ENCODE data around the gene XYLT1.
"Not testable (repeated sequence)": the region's sequence is repeated elsewhere in the genome, so short reads cannot be mapped to it uniquely, and the experiment has no call there.

The XYLT1 gene

DNA sequence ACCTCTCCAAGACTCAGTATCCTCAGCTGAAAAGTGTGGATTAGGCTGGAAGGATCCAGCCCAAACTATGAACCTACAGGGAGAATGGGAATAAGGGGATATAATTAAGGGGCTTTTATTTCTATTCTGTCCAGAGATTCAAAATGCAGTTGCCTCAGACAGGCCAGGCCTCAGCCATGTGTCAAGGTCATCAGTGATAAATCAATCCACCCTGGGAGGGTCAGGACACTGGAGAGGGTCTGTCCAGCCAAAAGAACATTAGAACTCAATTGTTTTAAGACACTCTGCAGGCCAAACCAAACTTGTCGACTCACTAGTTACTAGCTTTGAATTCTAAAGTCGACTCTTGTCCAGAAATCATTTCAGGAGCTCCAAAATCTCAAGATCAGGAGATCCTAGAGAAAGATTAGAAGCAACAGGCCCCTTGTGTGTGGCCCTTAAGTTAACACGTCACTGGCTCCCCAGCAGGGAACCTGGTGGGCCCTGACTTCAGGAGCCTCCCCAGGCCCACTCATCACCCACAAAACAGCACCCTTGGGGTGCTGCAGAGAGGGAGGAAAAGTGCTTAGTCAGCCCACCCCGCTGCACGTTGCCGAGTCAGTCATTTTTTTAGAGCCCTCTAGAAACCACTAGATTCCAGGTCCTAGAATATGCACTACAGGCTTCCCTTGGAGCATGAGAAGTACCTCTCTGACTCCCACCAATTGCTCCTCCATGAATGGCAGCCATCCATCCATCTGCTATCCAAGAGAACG is 156.8 kb downstream of the XYLT1 start:
- no peak for DNase-seq

DNA sequence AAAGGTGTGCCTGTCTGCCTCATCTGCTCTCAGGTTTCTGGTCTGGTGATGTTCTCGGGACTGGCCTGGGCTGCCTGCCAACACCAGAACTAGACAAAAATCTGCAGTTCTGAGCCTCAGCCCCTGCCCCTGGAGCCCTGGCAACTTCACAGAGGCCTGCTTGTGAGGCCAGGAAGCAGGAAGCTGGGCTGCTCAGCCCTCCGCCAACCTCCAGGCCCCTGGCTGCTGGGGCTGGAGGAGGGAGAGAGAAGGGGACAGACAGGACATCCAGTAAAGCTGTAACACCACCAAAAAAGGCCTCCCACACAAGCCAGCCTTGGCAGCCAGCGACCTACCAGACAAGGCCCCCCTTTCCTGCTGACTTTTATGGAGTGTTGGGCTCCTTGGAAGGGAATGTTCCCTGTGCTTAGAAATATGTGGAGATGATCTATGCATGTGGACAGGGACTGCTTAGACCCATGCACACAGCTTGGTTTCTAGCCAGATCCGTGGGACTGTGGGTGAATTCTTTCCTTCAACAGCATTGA is 157.6 kb downstream of the XYLT1 start:
- DNase-seq = peak in 48 of 58 donors; percentile 8 to 76 (median 40)

- DNase-seq = no peak
These were observed 158.6 kb downstream of the XYLT1 start for GRCh38 chr16:17312094-17312710.

DNA sequence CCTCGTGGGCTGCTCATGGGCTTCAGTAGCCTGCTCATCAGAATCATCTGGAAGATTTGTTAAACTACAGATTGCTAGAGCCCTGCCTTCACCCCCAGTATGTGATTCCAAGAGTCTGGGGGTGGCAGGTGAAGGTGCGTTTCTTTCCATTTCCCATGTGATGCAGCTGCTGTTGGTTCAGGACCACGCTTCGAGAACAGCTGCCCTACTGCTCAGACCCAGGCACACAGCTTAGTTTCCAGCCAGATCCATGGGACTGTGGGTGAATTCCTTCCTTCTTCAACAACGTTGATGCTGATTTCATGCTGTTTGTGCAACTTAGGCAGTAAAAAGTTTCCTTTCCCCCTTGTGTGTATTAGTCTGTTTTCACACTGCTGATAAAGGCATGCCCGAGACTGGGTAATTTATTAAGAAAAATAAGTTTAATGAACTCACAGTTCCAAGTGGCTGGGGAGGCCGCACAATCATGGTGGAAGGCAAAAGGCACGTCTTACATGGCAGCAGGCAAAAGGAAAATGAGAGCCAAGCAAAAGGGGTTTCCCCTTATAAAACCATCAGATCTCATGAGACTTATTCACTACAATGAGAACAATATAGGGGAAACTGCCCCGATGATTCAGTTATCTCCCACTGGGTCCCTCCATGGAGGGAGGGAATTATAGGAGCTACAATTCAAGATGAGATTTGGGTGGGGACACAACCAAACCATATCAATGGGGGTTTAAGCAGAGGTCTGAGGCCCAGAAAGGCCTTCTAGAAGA is 159.2 kb downstream of the XYLT1 start:
- no peak for DNase-seq

DNA sequence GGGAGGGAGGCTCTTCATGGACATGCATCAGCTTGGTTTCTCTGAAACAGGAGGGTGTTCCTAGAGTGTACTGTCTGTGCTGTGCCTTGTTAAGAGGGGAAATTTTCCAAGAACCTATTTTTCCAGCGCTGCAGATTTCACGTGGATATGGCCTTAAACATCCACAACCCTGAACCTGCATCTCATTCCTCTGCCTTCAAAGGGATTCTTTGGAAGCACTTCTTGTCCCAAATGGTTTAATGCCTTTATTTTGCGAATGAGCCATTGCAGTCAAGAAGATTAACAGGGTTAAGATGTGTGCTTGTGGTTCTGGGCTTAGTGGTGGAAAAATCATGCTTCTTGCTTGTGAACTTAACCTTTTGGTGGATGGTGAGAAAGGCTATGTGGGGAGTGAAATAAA is 161.2 kb downstream of the XYLT1 start:
- DNase-seq = no peak

- no peak for DNase-seq
These were observed 162.6 kb downstream of the XYLT1 start for GRCh38 chr16:17308186-17308585.

DNA sequence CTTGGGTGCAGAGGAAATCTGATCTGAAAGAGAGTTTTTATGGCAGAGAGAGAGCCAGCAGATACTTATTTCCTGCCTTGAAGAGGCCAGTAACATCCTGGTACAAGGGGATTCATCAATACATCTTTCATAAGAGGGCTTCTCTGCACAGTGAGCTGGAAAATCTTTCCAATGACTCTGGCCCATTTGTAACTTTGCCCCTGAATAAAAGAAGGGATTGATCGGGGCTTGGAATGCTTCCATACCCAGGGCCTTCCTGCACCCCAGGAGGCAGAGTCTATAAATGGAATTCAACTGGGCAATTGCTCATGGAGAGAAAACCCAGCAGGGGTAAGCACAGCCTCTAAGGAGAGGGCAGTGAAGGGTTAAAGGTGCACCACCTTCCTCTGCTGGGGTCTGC is 163.3 kb downstream of the XYLT1 start:
- peak in 1 of 58 donors; percentile 7 for DNase-seq

DNA sequence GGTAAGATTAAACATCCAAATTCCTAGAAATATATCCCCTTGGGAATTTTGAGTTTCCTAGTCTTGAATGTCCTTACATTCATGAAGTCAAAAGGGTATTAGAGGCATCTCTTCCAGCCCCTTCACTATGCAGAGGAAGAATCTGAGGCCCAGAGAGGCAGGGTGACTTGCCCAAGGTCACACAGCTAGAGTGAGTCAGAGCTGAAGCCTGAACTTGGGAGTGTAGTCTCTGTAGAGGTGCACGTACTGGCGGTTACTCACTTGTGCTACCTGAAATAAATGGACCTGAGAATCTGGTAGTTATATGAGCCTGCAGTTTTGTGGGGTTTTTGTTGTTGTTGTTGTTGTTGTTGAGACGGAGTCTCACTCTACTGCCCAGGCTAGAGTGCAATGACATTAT is 164.0 kb downstream of the XYLT1 start:
- DNase-seq = no peak

DNA sequence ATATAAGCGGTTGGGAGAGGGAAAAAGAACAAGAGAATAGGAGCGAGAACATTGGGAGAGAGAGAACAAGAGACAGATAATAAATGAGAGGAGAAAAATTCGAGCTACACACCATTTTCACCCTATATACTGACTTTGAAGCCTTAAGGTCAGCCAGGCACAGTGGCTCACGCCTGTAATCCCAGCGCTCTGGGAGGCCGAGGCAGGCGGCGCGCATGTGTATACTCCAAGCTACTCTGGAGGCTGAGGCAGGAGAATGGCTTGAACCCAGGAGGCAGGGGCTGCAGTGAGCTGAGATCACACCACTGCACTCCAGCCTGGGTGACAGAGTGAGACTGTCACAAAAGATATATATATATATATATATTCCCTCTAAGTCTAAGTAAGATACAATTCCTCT is 164.5 kb downstream of the XYLT1 start:
- DNase-seq = not testable (repeated sequence)

- DNase-seq = no peak
These were observed 165.1 kb downstream of the XYLT1 start for GRCh38 chr16:17305694-17306093.

DNA sequence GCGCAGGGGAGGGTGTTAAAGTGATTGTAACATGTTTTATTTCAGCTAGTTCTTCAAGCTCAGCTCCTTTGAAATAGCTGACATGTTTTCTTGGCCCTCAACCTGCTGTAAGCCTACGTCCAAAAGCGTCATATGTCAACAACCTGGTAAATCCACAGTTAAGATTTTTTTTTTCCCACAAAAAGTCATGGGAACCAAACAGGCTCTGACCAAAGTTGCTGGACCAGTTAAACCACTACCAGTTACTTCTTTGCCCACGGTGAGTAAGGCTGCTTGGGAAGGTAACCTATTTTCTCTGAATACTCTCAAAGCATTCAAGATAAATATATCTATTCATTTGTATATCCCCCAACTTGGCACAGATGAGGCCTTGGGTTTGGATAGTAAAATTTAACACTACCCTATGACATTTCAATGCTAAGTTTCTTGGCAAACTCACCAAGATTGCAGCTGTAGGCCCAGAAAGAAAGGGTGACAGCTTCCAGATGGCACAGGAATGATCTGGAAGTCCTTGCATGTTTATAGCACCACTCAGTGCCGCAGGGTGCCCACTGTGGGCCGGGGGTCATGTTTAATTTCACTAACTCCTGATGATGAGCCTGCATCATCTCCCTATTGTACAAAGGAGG is 166.2 kb downstream of the XYLT1 start:
- no peak for DNase-seq

GRCh38 chr16:17304106-17304490 is 166.7 kb downstream of the XYLT1 start:
- DNase-seq = no peak

DNA sequence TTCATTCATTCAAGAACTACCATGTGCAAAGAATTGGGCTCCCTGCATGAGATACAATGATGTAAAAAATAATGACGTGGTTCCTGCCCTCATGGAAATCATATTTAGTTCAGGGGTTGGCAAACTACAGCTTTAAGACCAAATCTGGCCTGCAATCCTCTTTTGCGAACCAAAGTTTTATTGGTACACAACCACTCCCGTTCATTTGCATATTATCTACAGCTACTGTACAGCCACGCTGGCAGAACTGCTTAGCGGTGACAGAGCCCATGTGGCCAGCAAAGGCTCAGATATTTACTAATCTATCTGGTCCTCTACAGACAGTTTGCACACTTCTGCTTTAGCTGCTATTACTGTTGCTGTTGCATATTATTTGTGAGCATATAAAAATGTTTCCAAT is 167.7 kb downstream of the XYLT1 start:
- no peak for DNase-seq

DNA sequence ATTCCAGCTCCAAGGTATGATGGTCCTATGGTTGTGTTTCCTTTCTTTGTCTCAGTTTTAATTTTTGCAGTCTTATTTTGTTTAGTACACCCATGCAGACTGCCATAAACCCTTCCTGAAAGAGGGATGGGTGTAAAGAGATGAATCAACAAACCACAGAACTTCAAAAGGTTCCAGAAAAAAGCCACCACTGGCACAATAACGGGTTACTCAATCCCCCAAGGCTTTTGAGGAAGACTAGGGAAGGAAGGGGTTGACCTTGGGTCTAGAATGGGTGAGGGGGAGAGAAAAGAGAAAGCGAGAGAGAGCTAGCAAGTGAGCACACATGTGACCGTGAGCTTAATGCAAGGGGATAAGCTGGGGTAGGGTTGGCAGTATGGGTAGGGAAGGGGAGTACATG is 168.1 kb downstream of the XYLT1 start:
- no peak for DNase-seq

DNA sequence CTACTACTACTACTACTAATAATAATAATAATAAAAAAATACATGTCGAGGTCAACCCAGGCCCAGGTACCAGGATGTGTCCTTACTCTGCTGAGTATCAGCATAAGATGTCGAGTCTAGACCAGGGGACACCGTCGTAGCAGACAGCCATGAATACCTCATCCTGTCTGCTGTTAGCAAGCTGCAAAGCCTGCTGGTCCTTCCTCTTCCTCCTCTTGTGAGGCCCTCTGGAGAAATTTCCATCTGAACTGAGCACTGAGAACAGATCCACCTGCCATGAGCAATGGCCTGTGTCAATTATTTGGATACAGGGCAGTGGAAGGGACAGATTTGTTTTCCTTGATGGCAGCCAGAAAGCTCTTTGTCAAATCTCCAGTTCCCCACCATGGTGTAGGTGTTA is 168.5 kb downstream of the XYLT1 start:
- no peak for DNase-seq

GRCh38 chr16:17301593-17302135 is 169.1 kb downstream of the XYLT1 start:
- DNase-seq = no peak

DNA sequence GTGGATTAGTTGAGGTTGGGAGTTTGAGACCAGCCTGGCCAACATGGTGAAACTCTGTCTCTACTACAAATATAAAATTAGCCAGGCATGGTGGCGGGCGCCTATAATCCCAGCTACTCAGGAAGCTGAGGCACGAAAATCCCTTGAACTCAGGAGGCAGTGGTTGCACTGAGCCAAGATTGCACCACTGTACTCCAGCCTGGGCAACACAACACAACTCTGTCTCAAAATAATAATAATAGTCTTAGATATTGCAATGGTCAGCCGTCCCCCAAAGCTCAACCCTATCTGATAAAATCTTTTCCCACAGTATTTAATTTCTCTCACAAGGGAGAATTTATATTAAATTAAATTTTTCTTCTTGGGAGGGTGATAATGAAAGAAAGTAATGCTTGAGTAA is 169.6 kb downstream of the XYLT1 start:
- DNase-seq = no peak

- DNase-seq = no peak
These were observed 171.0 kb downstream of the XYLT1 start for GRCh38 chr16:17299790-17300189.

DNA sequence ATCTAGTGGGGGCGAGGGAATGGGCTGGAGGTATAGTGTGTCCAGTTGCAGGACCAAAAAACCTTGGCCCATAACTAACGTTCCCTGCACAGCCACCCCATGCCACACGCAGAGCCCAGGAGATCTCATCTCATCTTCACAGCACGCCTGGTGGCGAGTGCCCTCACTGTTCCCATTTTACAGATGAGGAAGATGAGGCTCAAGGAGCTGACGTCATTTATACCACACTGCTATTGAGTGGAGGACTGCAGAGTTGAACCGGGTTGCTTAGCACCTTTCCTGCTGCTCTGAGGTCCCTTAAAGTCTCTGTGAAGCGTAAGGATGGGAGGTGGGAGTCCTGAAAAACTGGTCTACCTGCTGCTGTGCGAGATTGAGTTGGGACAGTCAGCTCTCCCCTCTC is 172.5 kb downstream of the XYLT1 start:
- no peak for DNase-seq

GRCh38 chr16:17296431-17296830 is 174.3 kb downstream of the XYLT1 start:
- no peak for DNase-seq

DNA sequence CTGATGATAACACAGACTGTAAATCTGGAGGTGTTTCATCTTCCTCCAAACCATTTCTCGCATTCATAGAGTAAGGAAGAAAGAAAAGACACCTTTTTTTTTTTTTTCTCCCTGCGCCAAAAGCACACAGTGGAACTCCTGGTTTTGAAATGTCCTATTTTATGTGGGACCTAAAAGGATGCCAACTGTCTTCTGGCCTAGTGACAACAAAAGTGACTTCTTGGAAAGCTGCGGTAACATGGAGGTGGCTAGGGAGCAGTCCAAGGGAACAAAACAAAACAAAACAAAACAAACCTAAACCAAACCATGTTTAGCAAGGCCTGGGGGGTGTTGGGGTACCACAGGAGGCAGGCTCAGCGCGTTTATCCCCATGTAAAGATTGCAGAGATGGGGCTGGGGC is 174.8 kb downstream of the XYLT1 start:
- DNase-seq = peak in 2 of 58 donors; percentile 1 to 13

Measured in anterior cingulate cortex (tissue), 58 donors.